ENCODE measurements around the gene TRPV6. TPM values are rescaled to one million over a fixed set of nuclear protein-coding genes. Genes with fewer than 3 reads are reported as not detected.

Gene TRPV6
- total and polyA plus RNA-seq, 2 experiments from 2014 or later, result 0.08 to 0.80 TPM

DNA sequence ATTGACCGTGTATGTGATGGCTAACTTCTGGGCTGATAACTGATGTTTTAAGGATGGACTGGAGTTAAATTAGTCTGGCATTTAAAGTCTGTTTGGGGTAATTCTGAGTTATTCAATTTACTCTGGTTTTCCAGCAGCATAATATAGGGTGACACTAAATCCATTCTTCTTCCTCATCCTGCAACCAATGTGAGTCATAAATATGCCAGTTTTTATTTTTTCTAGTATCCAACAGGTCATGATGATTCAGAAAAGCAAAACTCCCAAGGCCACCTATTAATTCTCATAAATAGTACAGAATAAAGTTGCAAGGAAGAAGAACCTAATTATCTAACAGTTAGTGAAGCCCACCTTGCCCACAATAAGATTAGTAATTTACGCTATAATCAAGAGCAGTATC, 38.2 kb downstream of the TRPV6 start:
- DNase-seq (ENCODE audit: low spot score) (no peak), ATAC-seq (no peak)
- Histone ChIP-seq H3K36me3 (ENCODE audit: insufficient read depth) (no peaks in the 10 kb centered on the region), H3K4me1 (ENCODE audit: insufficient read depth) (no peaks in the 10 kb centered on the region), H3K79me2 (replicated peaks; ENCODE audit: insufficient read depth) (no peaks in the 10 kb centered on the region), H2AFZ (no peak overlapping the region), H3F3A (replicated peaks; ENCODE audit: low read depth) (no peaks in the 10 kb centered on the region), H3K4me2 (no peak overlapping the region), H3K9me2 (ENCODE audit: insufficient read depth) (no peaks in the 10 kb centered on the region), H3K27me3 (ENCODE audit: insufficient read depth) (no peaks in the 10 kb centered on the region), H3K4me3 (no peak overlapping the region), H3K27ac (ENCODE audit: low read depth) (no peak overlapping the region), H4K20me1 (replicated peaks; ENCODE audit: insufficient read depth) (no peaks in the 10 kb centered on the region)
- Mint-ChIP-seq H3K27ac (no peak overlapping the region), H3K4me1 (no peaks in the 10 kb centered on the region), H3K27me3 (ENCODE audit: insufficient read depth, low read depth, poor library complexity) (peaks cover under 1% of the 10 kb centered on the region), H3K4me3 (no peak overlapping the region), H3K36me3 (ENCODE audit: low read depth) (no peaks in the 10 kb centered on the region), H3K9me3 (no peaks in the 10 kb centered on the region)
- TF ChIP-seq NANOG (IDR thresholded peaks at IDR 0.05; ENCODE audit: borderline replicate concordance) (no peak), EZH2 (IDR thresholded peaks at IDR 0.05; ENCODE audit: low read depth, unreplicated experiment) (no peak), EZH2phosphoT487 (IDR thresholded peaks at IDR 0.05; ENCODE audit: unreplicated experiment) (no peak), STAT1 (IDR thresholded peaks at IDR 0.05; ENCODE audit: unreplicated experiment) (no peak), ZNF331 (CRISPR knock-in tag; IDR thresholded peaks at IDR 0.05; ENCODE audit: low read depth) (no peak), JUNB (IDR thresholded peaks at IDR 0.05; ENCODE audit: unreplicated experiment) (no peak), POLR2AphosphoS5 (IDR thresholded peaks at IDR 0.05; ENCODE audit: low read depth) (no peak), ZNF114 (CRISPR knock-in tag; IDR thresholded peaks at IDR 0.05) (no peak), CREB1 (CRISPR knock-in tag; IDR thresholded peaks at IDR 0.05; ENCODE audit: low read depth) (no peak)
- TF ChIP-seq, protein P1, sequence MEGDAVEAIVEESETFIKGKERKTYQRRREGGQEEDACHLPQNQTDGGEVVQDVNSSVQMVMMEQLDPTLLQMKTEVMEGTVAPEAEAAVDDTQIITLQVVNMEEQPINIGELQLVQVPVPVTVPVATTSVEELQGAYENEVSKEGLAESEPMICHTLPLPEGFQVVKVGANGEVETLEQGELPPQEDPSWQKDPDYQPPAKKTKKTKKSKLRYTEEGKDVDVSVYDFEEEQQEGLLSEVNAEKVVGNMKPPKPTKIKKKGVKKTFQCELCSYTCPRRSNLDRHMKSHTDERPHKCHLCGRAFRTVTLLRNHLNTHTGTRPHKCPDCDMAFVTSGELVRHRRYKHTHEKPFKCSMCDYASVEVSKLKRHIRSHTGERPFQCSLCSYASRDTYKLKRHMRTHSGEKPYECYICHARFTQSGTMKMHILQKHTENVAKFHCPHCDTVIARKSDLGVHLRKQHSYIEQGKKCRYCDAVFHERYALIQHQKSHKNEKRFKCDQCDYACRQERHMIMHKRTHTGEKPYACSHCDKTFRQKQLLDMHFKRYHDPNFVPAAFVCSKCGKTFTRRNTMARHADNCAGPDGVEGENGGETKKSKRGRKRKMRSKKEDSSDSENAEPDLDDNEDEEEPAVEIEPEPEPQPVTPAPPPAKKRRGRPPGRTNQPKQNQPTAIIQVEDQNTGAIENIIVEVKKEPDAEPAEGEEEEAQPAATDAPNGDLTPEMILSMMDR (conservative IDR thresholded peaks at IDR 0.05; ENCODE audit: low read depth in 2 of 2), result no peak
- TF ChIP-seq, protein P2, sequence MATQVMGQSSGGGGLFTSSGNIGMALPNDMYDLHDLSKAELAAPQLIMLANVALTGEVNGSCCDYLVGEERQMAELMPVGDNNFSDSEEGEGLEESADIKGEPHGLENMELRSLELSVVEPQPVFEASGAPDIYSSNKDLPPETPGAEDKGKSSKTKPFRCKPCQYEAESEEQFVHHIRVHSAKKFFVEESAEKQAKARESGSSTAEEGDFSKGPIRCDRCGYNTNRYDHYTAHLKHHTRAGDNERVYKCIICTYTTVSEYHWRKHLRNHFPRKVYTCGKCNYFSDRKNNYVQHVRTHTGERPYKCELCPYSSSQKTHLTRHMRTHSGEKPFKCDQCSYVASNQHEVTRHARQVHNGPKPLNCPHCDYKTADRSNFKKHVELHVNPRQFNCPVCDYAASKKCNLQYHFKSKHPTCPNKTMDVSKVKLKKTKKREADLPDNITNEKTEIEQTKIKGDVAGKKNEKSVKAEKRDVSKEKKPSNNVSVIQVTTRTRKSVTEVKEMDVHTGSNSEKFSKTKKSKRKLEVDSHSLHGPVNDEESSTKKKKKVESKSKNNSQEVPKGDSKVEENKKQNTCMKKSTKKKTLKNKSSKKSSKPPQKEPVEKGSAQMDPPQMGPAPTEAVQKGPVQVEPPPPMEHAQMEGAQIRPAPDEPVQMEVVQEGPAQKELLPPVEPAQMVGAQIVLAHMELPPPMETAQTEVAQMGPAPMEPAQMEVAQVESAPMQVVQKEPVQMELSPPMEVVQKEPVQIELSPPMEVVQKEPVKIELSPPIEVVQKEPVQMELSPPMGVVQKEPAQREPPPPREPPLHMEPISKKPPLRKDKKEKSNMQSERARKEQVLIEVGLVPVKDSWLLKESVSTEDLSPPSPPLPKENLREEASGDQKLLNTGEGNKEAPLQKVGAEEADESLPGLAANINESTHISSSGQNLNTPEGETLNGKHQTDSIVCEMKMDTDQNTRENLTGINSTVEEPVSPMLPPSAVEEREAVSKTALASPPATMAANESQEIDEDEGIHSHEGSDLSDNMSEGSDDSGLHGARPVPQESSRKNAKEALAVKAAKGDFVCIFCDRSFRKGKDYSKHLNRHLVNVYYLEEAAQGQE (IDR thresholded peaks at IDR 0.05; ENCODE audit: unreplicated experiment), result no peak
- TF ChIP-seq, protein P3, sequence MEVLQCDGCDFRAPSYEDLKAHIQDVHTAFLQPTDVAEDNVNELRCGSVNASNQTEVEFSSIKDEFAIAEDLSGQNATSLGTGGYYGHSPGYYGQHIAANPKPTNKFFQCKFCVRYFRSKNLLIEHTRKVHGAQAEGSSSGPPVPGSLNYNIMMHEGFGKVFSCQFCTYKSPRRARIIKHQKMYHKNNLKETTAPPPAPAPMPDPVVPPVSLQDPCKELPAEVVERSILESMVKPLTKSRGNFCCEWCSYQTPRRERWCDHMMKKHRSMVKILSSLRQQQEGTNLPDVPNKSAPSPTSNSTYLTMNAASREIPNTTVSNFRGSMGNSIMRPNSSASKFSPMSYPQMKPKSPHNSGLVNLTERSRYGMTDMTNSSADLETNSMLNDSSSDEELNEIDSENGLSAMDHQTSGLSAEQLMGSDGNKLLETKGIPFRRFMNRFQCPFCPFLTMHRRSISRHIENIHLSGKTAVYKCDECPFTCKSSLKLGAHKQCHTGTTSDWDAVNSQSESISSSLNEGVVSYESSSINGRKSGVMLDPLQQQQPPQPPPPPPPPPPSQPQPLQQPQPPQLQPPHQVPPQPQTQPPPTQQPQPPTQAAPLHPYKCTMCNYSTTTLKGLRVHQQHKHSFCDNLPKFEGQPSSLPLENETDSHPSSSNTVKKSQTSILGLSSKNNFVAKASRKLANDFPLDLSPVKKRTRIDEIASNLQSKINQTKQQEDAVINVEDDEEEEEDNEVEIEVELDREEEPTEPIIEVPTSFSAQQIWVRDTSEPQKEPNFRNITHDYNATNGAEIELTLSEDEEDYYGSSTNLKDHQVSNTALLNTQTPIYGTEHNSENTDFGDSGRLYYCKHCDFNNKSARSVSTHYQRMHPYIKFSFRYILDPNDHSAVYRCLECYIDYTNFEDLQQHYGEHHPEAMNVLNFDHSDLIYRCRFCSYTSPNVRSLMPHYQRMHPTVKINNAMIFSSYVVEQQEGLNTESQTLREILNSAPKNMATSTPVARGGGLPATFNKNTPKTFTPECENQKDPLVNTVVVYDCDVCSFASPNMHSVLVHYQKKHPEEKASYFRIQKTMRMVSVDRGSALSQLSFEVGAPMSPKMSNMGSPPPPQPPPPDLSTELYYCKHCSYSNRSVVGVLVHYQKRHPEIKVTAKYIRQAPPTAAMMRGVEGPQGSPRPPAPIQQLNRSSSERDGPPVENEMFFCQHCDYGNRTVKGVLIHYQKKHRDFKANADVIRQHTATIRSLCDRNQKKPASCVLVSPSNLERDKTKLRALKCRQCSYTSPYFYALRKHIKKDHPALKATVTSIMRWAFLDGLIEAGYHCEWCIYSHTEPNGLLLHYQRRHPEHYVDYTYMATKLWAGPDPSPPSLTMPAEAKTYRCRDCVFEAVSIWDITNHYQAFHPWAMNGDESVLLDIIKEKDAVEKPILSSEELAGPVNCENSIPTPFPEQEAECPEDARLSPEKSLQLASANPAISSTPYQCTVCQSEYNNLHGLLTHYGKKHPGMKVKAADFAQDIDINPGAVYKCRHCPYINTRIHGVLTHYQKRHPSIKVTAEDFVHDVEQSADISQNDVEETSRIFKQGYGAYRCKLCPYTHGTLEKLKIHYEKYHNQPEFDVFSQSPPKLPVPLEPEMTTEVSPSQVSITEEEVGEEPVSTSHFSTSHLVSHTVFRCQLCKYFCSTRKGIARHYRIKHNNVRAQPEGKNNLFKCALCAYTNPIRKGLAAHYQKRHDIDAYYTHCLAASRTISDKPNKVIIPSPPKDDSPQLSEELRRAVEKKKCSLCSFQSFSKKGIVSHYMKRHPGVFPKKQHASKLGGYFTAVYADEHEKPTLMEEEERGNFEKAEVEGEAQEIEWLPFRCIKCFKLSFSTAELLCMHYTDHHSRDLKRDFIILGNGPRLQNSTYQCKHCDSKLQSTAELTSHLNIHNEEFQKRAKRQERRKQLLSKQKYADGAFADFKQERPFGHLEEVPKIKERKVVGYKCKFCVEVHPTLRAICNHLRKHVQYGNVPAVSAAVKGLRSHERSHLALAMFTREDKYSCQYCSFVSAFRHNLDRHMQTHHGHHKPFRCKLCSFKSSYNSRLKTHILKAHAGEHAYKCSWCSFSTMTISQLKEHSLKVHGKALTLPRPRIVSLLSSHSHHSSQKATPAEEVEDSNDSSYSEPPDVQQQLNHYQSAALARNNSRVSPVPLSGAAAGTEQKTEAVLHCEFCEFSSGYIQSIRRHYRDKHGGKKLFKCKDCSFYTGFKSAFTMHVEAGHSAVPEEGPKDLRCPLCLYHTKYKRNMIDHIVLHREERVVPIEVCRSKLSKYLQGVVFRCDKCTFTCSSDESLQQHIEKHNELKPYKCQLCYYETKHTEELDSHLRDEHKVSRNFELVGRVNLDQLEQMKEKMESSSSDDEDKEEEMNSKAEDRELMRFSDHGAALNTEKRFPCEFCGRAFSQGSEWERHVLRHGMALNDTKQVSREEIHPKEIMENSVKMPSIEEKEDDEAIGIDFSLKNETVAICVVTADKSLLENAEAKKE (CRISPR knock-in tag; IDR thresholded peaks at IDR 0.05), result no peak
- TF ChIP-seq, protein P4, sequence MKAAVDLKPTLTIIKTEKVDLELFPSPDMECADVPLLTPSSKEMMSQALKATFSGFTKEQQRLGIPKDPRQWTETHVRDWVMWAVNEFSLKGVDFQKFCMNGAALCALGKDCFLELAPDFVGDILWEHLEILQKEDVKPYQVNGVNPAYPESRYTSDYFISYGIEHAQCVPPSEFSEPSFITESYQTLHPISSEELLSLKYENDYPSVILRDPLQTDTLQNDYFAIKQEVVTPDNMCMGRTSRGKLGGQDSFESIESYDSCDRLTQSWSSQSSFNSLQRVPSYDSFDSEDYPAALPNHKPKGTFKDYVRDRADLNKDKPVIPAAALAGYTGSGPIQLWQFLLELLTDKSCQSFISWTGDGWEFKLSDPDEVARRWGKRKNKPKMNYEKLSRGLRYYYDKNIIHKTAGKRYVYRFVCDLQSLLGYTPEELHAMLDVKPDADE (IDR thresholded peaks at IDR 0.05), result no peak

All from GM23338 (cell line).